ENCODE measurements around the gene LYVE1.

LYVE1 gene

DNA sequence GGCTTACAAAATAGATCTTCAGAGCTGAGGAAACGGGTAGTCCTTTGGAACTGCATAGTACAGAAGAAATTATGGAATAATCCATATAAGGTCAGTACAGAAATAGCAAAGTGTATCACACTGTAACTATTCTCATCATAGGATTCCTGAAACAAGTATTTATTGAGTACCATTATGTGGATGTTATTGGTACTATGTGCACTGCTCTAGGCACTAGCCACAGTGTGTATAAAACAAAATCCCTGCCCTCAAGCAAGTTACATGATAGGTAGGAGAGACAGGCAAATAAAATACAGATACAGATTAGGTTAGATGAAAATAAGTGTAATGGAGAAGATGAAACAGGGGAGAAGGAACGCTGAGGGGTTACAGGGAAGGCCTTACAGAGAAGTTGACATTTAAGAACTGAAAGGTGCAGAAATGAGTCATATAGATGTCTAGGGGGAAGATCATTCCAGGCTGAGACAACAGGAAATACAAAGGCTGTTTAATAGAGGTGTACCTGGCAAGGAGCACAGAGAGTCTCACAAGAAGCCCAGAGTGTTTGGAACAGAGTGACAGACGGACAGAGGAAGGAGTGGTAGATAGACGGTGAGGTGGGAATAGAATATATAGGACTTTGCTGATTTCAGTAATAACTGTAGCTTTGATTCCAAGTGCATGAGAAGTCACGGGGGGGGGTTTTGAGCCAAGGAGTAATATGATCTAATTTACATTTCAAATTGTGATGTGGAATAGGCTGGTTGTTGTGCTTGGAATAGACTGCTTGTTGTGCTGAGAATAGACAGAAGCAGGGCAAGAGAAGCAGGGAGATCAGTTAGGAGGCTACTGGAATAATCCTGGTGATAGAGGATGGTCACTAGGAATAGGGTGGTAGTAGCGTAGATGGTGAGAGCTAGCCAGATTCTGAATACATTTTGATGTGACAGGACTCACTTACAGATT, 41.2 kb downstream of the LYVE1 start:
- peak in 24 of 56 donors; percentile 13 to 63 (median 33) for DNase-seq

DNA sequence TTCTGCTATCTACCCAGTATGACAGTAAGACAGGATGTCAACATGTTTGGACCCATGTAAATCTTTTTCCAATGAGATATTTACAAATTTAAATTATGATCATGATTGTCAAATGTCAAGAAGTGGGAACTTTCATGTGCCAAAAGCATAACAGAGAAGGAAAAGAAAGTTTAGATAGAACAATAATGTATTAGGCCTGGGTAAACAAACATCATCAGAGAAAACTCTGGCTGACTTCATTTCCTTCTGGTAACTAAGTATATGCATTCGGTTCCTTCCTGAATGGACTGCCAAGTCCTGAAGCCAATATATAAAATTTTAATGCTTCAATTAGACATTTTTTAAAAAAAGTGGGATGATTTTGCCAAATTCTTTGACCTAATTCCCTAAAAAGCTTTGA, 44.0 kb downstream of the LYVE1 start:
- DNase-seq: no peak

DNA sequence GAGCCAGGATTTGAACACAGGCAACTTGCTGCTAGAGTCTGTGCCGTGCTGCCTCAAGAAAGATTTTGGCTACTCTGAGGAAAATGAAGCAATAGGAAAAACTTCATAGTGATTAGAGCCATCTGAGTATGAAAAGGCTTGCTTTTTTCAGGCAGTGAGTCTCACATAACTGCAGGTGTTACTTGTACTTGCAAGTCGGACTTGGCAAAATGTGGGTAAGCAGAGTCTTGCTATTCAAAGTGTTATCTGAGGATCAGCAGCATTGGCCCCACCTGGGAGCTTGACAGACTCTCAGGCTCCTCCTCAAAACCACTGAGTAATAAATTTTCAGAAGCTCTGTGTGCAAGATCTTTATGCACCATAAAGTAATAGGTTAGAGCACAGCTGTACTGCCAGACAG, 45.5 kb downstream of the LYVE1 start:
- no peak for DNase-seq

DNA sequence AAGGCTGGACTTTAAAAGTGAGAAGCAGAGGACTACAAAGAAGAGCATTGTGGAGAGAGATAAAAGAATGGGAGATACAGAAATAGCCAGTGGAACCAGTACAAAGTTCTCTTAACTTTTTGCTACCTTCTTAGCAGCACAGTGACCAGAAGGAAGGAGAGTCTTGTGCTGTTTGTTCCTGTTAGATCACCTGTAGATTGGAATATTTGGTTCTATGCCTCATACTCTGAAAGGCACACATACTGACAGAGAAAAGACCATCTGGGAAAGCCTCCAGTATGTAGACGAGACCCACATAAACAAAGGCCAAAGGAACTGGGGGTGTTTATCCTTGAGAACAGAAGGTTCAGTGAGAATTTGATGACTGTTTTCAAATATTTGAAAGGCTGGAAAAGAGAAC, 46.2 kb downstream of the LYVE1 start:
- peak in 1 of 56 donors; percentile 17 for DNase-seq

DNA sequence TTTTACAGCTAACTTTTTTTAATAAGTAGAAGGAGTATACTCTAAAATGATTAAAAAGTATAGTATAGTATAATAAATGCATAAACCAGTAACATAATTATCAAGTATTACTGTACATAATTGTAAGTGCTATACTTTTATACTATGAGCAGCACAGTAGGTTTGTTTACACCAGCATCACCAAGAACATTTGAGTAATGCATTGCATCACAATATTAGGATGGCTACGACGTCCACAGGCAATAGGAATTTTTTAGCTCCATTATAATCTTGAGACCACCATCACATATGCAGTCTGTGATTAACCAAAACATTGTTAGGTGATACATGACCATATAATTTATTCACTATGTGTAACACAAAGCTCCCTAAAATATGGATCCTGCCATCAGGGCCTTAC, 47.9 kb downstream of the LYVE1 start:
- no peak for DNase-seq

DNA sequence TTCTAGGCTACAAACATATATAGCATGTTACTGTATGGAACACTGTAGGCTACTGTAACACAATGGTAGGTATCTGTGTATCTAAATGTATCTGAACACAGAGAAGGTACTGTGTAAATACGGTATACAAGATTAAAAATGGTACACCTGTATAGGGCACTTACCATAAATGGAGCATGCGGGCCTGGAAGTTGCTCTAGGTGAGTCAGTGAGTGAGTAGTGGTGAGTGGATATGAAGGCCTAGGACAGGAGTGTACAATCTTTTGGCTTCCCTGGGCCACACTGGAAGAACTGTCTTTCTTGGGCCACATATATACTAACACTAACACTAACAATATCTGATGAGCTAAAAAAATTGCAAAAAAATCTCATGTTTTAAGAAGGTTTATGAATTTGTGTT, 48.8 kb downstream of the LYVE1 start:
- no peak for DNase-seq

DNA sequence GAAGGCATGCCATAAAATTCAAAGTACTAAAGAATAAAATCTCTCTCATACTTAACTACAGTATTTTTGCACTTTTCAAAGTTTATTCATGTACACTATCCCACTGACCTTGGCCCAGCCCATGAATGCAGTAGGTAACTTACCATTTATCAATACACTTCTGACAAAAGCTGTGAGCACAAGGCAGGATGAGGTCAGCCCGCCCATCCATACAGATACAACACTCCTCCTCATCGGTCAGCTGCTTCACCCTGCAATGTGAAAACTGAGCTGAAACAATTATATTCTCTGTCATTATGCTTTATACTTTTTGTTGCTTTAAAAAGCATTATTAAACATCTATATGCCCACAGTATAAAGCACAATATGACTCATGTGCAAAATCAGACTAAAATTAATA, 49.6 kb downstream of the LYVE1 start:
- no peak for DNase-seq

DNA sequence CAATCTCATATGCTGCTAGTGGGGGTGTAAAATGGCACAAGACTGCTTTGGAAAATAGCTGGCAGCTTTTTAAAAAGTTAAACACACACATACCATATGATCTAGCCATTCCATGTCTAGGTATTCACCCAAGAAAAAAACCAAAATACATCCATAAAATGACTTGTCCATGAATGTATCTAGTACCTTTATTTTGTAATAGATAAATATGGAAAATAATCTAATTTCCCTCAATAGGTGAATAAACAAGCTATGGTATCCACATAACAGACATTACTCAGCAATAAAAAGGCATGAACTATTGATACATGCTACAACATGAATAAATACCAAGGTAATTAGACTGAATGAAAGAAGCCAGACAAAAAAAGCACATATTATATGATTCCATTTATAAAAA, 50.3 kb downstream of the LYVE1 start:
- no peak for DNase-seq

DNA sequence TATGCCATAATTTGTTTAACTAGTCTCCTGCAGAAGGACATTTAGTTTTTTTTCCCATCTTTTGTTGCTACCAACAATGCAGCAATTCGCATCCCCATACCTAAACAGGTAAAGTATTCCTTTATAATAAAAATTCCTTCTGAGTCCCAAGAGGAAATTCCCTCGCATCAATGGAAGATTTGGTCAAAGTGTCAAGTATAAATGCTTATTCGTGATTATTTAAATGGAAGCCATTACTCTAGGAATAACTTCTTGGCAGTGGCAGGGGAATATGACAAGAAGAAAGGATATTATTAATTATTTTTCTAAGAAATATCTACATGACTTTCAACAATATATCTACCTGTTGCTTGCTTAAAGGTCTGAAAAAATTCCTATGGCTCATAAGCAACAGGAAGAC, 53.0 kb downstream of the LYVE1 start:
- DNase-seq: no peak

DNA sequence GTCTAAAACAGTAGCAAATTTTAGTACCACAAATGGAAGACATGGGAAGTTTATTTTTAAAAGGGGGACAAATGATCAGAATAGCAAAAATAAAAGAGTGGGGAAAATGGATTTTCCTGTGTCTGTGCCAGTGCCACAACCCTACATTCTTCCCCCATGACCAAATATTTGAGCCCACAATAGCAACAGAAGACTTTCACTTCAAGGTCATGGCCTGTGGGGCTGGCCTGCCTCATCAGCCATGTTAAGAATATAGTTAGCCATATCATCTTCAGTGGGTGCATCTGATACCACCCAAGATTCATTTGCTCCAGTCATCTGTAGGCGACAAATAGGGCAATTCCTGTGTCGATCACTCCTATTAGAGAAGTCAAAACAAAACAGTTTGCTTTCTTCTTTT, 53.8 kb downstream of the LYVE1 start:
- no peak for DNase-seq

DNA sequence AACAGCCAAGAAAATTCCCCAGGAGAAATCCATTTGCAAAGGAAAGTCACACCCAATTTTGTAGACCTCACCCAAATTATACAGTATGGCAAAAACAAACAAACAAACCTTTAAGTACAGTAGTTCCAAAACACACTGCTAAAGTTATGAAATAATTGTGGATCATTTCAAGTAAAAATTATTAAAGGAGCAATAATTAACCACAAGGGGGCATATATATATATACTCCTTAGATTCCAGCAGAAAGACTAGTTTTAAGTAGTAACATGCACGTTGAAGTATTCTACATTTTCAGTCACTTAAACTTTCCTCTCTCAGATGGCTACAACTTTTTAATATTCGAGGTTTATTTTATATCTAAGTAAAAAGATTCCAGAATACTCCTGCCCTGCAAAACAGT, 54.3 kb downstream of the LYVE1 start:
- no peak for DNase-seq

DNA sequence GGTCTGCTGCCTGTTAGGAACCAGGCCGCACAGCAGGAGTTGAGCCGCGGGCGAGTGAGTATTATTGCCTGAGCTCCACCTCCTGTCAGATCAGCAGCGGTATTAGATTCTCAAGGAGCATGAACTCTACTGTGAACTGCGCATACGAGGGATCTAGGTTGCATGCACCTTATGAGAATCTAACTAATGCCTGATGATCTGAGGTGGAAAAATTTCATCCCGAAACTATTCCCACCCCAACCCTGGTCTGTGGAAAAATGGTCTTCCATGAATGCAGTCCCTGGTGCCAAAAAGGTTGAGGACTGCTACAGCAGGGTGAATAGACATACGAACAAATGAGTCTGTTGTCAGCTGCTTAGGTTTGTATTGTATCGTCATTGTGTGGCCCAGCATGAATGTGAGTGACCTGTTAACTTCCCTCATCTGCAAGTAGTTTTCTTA, 57.3 kb downstream of the LYVE1 start:
- DNase-seq: no peak
